ENCODE results near the gene ST7. TPM values are rescaled to one million over a fixed set of nuclear protein-coding genes. Genes with fewer than 3 reads are reported as not detected.

Gene ST7
- total RNA-seq, 2 experiments from 2014 or later = 4.9 to 5.4 TPM

DNA sequence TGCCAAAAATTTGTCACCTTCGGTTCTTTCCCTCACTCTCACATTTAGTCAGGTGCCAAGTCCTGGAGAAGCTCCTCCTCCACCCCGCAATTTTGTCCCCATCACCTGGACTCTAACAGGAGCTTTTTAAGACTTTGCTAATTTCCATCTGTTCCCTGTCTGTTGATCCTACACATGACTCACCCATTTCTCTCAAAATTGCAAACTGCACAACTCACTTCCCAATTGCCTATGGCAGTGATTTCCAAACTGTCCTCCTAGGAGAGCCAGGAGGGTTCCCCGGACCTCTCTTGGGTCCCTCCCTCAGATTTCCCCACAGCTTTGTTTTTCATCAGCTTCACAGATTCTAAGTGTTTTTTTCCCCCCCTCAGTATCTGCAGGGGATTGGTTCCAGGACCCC lies 249.2 kb downstream of the ST7 start:
- no peaks in the 10 kb centered on the region for H3K9me3 Mint-ChIP-seq
- no peaks in the 10 kb centered on the region for H3K4me1 Mint-ChIP-seq (ENCODE audit: low read depth)
- H3K36me3 Mint-ChIP-seq (ENCODE audit: low read depth) = no peaks in the 10 kb centered on the region
- no peak overlapping the region for H3K4me3 Mint-ChIP-seq
- Histone ChIP-seq H3K36me3 (ENCODE audit: insufficient read depth, low read length) (no peaks in the 10 kb centered on the region), H3K4me1 (ENCODE audit: insufficient read depth, low read length) (no peaks in the 10 kb centered on the region), H3K4me3 (ENCODE audit: low read length) (no peak overlapping the region), H3K9me3 (ENCODE audit: control insufficient read depth in 1 of 2, insufficient read depth in 1 of 2, low read length in 2 of 2) (no peaks in the 10 kb centered on the region), H3K27ac (ENCODE audit: low read depth in 1 of 2, low read length in 2 of 2) (no peak overlapping the region), H3K27me3 (ENCODE audit: control insufficient read depth in 1 of 2, insufficient read depth in 2 of 2, low read length in 2 of 2) (no peaks in the 10 kb centered on the region)
- ChIA-PET CTCF (interaction anchor here (2.1 kb wide), 1 partner anchor 10 kb away, joined by 4 read pairs; no protein-coding TSS in a partner anchor), POLR2A (interaction anchor here (0.6 kb wide), 1 partner anchor 16 kb away, joined by 3 read pairs; no protein-coding TSS in a partner anchor)
- intact Hi-C loops (cut with DNase I, micrococcal nuclease) = no loop called here
- DNase-seq = no peak
- no peak for TF ChIP-seq CTCF (IDR thresholded peaks at IDR 0.05)
- H3K27ac Mint-ChIP-seq = no peak overlapping the region
- H3K27me3 Mint-ChIP-seq = no peaks in the 10 kb centered on the region
- ATAC-seq (ENCODE audit: poor library complexity) = no peak

DNA sequence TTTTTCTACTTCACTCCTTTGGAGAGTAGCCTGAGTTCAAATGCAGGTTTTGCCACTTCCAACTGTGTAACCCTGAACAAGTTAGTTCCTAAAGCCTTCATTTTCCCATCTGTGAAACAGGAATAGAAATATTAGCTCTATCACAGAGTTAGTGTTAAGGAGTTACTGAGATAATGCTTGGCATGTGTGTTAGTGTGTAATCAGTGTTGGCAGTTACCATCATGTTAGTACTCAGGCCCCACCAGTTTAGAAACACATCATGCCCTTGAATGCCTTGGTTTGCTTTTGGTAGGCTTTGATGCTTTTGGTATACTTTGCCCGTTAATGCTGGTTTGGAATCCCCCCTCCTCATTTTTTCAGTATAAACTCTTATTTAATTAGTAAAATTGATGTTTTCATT lies 249.9 kb downstream of the ST7 start:
- H3K4me1 Mint-ChIP-seq (ENCODE audit: low read depth) = no peaks in the 10 kb centered on the region
- ChIA-PET POLR2A (no interaction called here), CTCF (interaction anchor here (2.1 kb wide), 1 partner anchor 10 kb away, joined by 4 read pairs; no protein-coding TSS in a partner anchor)
- no peak overlapping the region for H3K4me3 ChIP-seq (ENCODE audit: low read length)
- no peaks in the 10 kb centered on the region for H3K36me3 ChIP-seq (ENCODE audit: insufficient read depth, low read length)
- ATAC-seq (ENCODE audit: poor library complexity) (no peak), DNase-seq (no peak)
- H3K4me1 ChIP-seq (ENCODE audit: insufficient read depth, low read length) = no peaks in the 10 kb centered on the region
- H3K9me3 Mint-ChIP-seq = no peaks in the 10 kb centered on the region
- H3K27ac Mint-ChIP-seq = no peak overlapping the region
- H3K27me3 Mint-ChIP-seq = no peaks in the 10 kb centered on the region
- intact Hi-C loops (cut with DNase I, micrococcal nuclease) = no loop called here
- TF ChIP-seq CTCF (IDR thresholded peaks at IDR 0.05) = no peak
- H3K4me3 Mint-ChIP-seq = no peak overlapping the region
- H3K27ac ChIP-seq (ENCODE audit: low read depth in 1 of 2, low read length in 2 of 2) = no peak overlapping the region
- H3K27me3 ChIP-seq (ENCODE audit: control insufficient read depth in 1 of 2, insufficient read depth in 2 of 2, low read length in 2 of 2) = no peaks in the 10 kb centered on the region
- H3K36me3 Mint-ChIP-seq (ENCODE audit: low read depth) = no peaks in the 10 kb centered on the region
- no peaks in the 10 kb centered on the region for H3K9me3 ChIP-seq (ENCODE audit: control insufficient read depth in 1 of 2, insufficient read depth in 1 of 2, low read length in 2 of 2)

- no peak overlapping the region for H3K4me3 Mint-ChIP-seq
- no peaks in the 10 kb centered on the region for H3K27me3 ChIP-seq (ENCODE audit: control insufficient read depth in 1 of 2, insufficient read depth in 2 of 2, low read length in 2 of 2)
- CTCF ChIA-PET = no interaction called here
- no peak overlapping the region for H3K4me3 ChIP-seq (ENCODE audit: low read length)
- H3K27me3 Mint-ChIP-seq = no peaks in the 10 kb centered on the region
- H3K9me3 Mint-ChIP-seq = no peaks in the 10 kb centered on the region
- H3K36me3 ChIP-seq (ENCODE audit: insufficient read depth, low read length) = no peaks in the 10 kb centered on the region
- POLR2A ChIA-PET = no interaction called here
- no peaks in the 10 kb centered on the region for H3K4me1 Mint-ChIP-seq (ENCODE audit: low read depth)
- H3K9me3 ChIP-seq (ENCODE audit: control insufficient read depth in 1 of 2, insufficient read depth in 1 of 2, low read length in 2 of 2) = no peaks in the 10 kb centered on the region
- DNase-seq (no peak), ATAC-seq (ENCODE audit: poor library complexity) (no peak)
- no peak overlapping the region for H3K27ac ChIP-seq (ENCODE audit: low read depth in 1 of 2, low read length in 2 of 2)
- no peak for TF ChIP-seq CTCF (IDR thresholded peaks at IDR 0.05)
- H3K36me3 Mint-ChIP-seq (ENCODE audit: low read depth) = no peaks in the 10 kb centered on the region
- H3K4me1 ChIP-seq (ENCODE audit: insufficient read depth, low read length) = no peaks in the 10 kb centered on the region
- H3K27ac Mint-ChIP-seq = no peak overlapping the region
- intact Hi-C loops (cut with DNase I, micrococcal nuclease) = no loop called here
Observed at GRCh38 chr7:117205873-117206272, 252.6 kb downstream of the ST7 start.
